ENCODE data around the gene DENND1C.

The DENND1C gene

GRCh38 chr19:6421075-6422014 lies 60.2 kb downstream of the DENND1C start:
- DNase-seq: no peak

DNA sequence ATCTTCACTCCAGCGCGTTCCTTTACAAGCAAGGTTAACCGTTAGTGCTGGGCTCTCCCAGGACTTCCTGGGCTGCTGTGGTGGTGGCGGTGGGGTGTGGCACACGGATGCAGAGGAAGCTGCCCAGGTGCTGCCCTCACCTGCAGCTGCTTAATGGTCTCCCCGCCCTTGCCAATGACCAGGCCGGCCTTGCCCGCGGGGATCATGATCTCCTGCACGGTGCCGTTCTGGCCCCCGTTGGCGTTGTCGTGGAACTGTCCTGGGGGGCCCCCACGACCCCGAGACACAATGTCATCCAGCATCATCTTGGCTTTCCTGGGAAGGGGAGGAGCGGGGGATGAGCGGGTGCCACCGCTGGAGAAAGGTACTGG lies 63.0 kb downstream of the DENND1C start:
- DNase-seq: no peak

- DNase-seq: no peak
These were observed 63.6 kb downstream of the DENND1C start for GRCh38 chr19:6417713-6418561.
